ENCODE measurements around the gene CRISPLD2. TPM values are rescaled to one million over a fixed set of nuclear protein-coding genes. Genes with fewer than 3 reads are reported as not detected.

Gene CRISPLD2
- total and polyA plus RNA-seq, 9 of the 15 experiments (the other 6 are each of a cell fraction or from before 2014, with no cell fraction given), result 0.03 to 0.24 (median 0.04) TPM; not detected in 4

DNA sequence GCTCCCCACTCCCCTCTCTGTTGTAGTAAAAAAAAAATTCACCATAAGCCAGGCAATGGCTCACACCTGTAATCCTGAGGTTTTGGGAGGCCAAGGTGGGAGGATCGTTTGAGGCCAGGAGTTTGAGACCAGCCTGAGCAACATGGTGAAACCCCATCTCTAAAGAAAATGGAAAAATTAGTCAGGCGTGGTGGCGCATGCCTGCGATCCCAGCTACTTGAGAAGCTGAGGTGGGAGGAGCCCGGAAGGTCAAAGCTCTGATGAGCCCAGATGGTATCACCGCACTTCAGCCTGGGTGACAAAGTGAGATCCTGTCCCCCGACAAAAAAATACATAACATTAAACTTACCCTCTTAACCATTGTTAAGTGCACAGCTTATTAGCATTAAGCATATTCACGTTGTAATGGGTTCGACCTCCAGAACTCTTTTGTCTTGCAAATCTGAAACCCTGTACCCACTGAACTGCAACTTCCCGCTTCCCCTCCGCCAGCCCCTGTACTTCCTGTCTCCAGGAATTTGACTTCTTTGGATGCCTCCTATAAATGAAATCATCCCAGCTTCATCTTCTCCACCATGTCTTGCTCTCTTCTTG, 66.8 kb downstream of the CRISPLD2 start (continued):
- TF ChIP-seq NRF1 (conservative IDR thresholded peaks at IDR 0.05 in 1 of 2, IDR thresholded peaks at IDR 0.05 in 1 of 2) (peak; percentile 76 to 79), SLC30A9 (CRISPR knock-in tag; IDR thresholded peaks at IDR 0.05) (no peak), NR2C2 (CRISPR knock-in tag; IDR thresholded peaks at IDR 0.05) (no peak), NR2C2 (tag; IDR thresholded peaks at IDR 0.05) (peak; percentile 56), WHSC1 (IDR thresholded peaks at IDR 0.05; ENCODE audit: low read length) (no peak), L3MBTL2 (IDR thresholded peaks at IDR 0.05) (peak; percentile 34; the same call in 1 of the 2 replicates), GABPB2 (CRISPR knock-in tag; conservative IDR thresholded peaks at IDR 0.05) (no peak), SRF (CRISPR knock-in tag; IDR thresholded peaks at IDR 0.05) (no peak), GABPA (tag; conservative IDR thresholded peaks at IDR 0.05; ENCODE audit: low read depth) (peak; percentile 49), OTX1 (CRISPR knock-in tag; IDR thresholded peaks at IDR 0.05) (0 out of 2 replicates have a peak, but pooled peaks have one; percentile 48), ELF1 (tag; IDR thresholded peaks at IDR 0.05) (no peak), MEIS2 (IDR thresholded peaks at IDR 0.05; ENCODE audit: partially characterized antibody) (peak; percentile 12), PRPF4 (IDR thresholded peaks at IDR 0.05; ENCODE audit: insufficient read depth, low read depth, low read length, poor library complexity, severe bottlenecking) (no peak), ESRRA (IDR thresholded peaks at IDR 0.05; ENCODE audit: borderline replicate concordance, low read depth) (0 out of 2 replicates have a peak, but pooled peaks have one; percentile 37)
- TF ChIP-seq, protein P1, sequence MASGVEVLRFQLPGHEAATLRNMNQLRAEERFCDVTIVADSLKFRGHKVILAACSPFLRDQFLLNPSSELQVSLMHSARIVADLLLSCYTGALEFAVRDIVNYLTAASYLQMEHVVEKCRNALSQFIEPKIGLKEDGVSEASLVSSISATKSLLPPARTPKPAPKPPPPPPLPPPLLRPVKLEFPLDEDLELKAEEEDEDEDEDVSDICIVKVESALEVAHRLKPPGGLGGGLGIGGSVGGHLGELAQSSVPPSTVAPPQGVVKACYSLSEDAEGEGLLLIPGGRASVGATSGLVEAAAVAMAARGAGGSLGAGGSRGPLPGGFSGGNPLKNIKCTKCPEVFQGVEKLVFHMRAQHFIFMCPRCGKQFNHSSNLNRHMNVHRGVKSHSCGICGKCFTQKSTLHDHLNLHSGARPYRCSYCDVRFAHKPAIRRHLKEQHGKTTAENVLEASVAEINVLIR (CRISPR knock-in tag; IDR thresholded peaks at IDR 0.05), result no peak
- TF ChIP-seq, protein P2, sequence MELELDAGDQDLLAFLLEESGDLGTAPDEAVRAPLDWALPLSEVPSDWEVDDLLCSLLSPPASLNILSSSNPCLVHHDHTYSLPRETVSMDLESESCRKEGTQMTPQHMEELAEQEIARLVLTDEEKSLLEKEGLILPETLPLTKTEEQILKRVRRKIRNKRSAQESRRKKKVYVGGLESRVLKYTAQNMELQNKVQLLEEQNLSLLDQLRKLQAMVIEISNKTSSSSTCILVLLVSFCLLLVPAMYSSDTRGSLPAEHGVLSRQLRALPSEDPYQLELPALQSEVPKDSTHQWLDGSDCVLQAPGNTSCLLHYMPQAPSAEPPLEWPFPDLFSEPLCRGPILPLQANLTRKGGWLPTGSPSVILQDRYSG (tag; conservative IDR thresholded peaks at IDR 0.05; ENCODE audit: low read depth), result no peak
- TF ChIP-seq, protein P3, sequence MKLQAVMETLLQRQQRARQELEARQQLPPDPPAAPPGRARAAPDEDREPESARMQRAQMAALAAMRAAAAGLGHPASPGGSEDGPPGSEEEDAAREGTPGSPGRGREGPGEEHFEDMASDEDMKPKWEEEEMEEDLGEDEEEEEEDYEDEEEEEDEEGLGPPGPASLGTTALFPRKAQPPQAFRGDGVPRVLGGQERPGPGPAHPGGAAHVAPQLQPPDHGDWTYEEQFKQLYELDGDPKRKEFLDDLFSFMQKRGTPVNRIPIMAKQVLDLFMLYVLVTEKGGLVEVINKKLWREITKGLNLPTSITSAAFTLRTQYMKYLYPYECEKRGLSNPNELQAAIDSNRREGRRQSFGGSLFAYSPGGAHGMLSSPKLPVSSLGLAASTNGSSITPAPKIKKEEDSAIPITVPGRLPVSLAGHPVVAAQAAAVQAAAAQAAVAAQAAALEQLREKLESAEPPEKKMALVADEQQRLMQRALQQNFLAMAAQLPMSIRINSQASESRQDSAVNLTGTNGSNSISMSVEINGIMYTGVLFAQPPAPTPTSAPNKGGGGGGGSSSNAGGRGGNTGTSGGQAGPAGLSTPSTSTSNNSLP (IDR thresholded peaks at IDR 0.05; ENCODE audit: borderline replicate concordance, low read depth, low read length), result no peak
- TF ChIP-seq, protein P4, sequence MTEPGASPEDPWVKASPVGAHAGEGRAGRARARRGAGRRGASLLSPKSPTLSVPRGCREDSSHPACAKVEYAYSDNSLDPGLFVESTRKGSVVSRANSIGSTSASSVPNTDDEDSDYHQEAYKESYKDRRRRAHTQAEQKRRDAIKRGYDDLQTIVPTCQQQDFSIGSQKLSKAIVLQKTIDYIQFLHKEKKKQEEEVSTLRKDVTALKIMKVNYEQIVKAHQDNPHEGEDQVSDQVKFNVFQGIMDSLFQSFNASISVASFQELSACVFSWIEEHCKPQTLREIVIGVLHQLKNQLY (CRISPR knock-in tag; conservative IDR thresholded peaks at IDR 0.05), result no peak
- TF ChIP-seq, protein P5, sequence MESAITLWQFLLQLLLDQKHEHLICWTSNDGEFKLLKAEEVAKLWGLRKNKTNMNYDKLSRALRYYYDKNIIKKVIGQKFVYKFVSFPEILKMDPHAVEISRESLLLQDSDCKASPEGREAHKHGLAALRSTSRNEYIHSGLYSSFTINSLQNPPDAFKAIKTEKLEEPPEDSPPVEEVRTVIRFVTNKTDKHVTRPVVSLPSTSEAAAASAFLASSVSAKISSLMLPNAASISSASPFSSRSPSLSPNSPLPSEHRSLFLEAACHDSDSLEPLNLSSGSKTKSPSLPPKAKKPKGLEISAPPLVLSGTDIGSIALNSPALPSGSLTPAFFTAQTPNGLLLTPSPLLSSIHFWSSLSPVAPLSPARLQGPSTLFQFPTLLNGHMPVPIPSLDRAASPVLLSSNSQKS (CRISPR knock-in tag; IDR thresholded peaks at IDR 0.05), result no peak
